ENCODE results near the gene BOLL. TPM values are rescaled to one million over a fixed set of nuclear protein-coding genes. Genes with fewer than 3 reads are reported as not detected.

BOLL gene
- total RNA-seq, 4 donors from 2014 or later: not detected

DNA sequence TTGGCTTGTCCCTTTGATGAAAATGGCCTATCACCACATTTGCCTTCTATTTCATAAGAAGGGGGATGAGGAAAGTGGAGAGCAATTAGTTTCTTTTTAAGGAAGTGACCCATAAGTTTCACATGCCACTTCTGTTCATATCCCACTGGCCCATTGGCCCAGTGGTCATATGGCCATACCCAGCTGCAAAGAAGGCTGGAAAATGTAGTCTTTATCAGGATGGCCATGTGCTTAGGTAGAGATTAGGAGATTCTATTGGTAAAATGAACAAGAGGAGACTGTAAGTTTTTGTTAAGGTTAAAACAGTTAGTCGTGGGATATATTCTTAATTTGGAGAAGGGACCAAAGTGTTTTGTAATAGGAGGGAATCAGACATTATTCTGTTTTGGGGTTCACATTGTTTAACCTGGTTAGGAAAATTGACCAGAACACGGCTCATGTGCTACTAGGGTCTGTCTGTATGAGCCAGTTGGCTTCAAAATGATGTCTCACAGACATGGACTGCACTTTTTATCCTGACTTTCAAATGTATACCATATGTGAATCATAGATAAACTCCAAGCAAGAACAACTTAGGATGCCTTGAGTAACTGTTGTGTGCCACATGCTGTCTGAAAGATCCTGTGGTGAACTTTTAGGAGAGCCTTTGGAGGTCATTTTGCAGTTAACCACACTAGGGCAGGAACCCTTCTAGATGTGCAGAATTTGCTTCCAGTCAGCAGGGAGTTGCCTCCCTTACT is 36.6 kb upstream of the BOLL start:
- Histone ChIP-seq H3K27ac (no peak overlapping the region), H3K9me3 (no peaks in the 10 kb centered on the region), H3K27me3 (no peaks in the 10 kb centered on the region), H3K4me3 (no peak overlapping the region), H3K36me3 (no peaks in the 10 kb centered on the region), H3K4me1 (no peaks in the 10 kb centered on the region)
- 82 to 83% methylated on average over 2 of the region's 2 CpGs for WGBS, 2 donors
- TF ChIP-seq POLR2A (IDR thresholded peaks at IDR 0.05) (no peak), CTCF (IDR thresholded peaks at IDR 0.05) (no peak), EP300 (IDR thresholded peaks at IDR 0.05) (no peak)
- DNase-seq (ENCODE audit: low spot score in 2 of 2): no peak

DNA sequence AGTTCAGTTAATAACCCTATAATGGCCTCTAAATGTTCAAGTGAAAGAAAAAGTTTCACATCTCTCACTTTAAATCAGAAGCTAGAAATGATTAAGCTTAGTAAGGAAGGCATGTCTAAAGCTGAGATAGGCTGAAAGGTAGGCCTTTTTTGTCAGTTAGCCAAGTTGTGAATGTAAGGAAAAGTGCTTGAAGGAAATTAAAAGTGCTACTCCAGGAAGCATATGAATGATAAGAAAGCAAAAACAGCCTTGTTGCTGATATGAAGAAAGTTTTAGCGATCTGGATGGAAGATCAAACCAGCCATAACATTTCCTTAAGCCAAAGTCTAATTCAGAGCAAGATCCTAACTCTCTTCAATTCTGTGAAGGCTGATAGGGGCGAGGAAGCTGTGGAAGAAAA is 29.4 kb upstream of the BOLL start:
- Histone ChIP-seq H3K9me3 (no peaks in the 10 kb centered on the region), H3K27me3 (no peaks in the 10 kb centered on the region), H3K4me3 (no peak overlapping the region), H3K4me1 (no peaks in the 10 kb centered on the region), H3K36me3 (no peaks in the 10 kb centered on the region), H3K27ac (no peak overlapping the region)
- TF ChIP-seq EP300 (IDR thresholded peaks at IDR 0.05) (no peak), CTCF (IDR thresholded peaks at IDR 0.05) (no peak), POLR2A (IDR thresholded peaks at IDR 0.05) (no peak)
- no peak for DNase-seq (ENCODE audit: low spot score in 2 of 2)
- 79 to 88% methylated on average over 2 of the region's 2 CpGs for WGBS, 2 donors

GRCh38 chr2:197813093-197813787 is 28.1 kb upstream of the BOLL start:
- Histone ChIP-seq H3K36me3 (no peaks in the 10 kb centered on the region), H3K27ac (no peak overlapping the region), H3K4me1 (no peaks in the 10 kb centered on the region), H3K9me3 (no peaks in the 10 kb centered on the region), H3K4me3 (no peak overlapping the region), H3K27me3 (no peaks in the 10 kb centered on the region)
- 60 to 65% methylated on average over 3 of the region's 3 CpGs for WGBS, 2 donors
- TF ChIP-seq CTCF (IDR thresholded peaks at IDR 0.05): peak in 4 of 5 experiments; percentile 14 to 47 (median 28)
- TF ChIP-seq POLR2A (IDR thresholded peaks at IDR 0.05): no peak
- DNase-seq (ENCODE audit: low spot score in 2 of 2): no peak

DNA sequence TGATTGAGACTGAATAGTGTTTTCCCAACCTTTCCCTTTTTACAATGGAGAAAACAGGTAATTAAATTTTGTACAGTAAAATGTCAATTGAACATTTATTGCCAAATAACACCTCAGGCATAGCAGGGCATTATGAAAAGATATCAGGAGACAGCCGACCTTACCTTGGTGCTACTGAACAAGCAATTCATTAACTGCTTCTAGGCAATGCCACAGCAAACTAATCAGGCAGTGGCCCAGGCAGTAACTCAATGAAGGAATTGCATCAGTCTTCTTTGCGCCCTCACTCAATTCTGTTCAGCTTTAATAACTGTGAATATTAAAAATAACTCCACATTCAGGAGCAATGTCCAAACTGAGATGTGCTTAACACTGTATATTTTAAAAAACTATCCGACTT is 25.4 kb upstream of the BOLL start:
- no peaks in the 10 kb centered on the region for H3K36me3 ChIP-seq
- H3K4me1 ChIP-seq: peaks cover 0 to 16% (median 3%) of the 10 kb centered on the region in 4 donors
- no peaks in the 10 kb centered on the region for H3K27me3 ChIP-seq
- WGBS, 2 donors: 61 to 72% methylated on average over 3 of the region's 3 CpGs
- no peak overlapping the region for H3K4me3 ChIP-seq
- no peak overlapping the region for H3K27ac ChIP-seq
- DNase-seq (ENCODE audit: low spot score in 2 of 2): no peak
- TF ChIP-seq POLR2A (IDR thresholded peaks at IDR 0.05): no peak
- no peak for TF ChIP-seq EP300 (IDR thresholded peaks at IDR 0.05)
- no peak for TF ChIP-seq CTCF (IDR thresholded peaks at IDR 0.05)
- H3K9me3 ChIP-seq: no peaks in the 10 kb centered on the region

GRCh38 chr2:197810016-197810415 is 24.9 kb upstream of the BOLL start:
- Histone ChIP-seq H3K27me3 (no peaks in the 10 kb centered on the region), H3K27ac (no peak overlapping the region), H3K36me3 (no peaks in the 10 kb centered on the region), H3K4me3 (no peak overlapping the region), H3K4me1 (peaks cover 0 to 20% (median 4%) of the 10 kb centered on the region in 4 donors), H3K9me3 (no peaks in the 10 kb centered on the region)
- no peak for TF ChIP-seq POLR2A (IDR thresholded peaks at IDR 0.05)
- no peak for TF ChIP-seq CTCF (IDR thresholded peaks at IDR 0.05)
- TF ChIP-seq EP300 (IDR thresholded peaks at IDR 0.05): no peak
- no peak for DNase-seq (ENCODE audit: low spot score in 2 of 2)
- 94 to 95% methylated on average over 3 of the region's 3 CpGs for WGBS, 2 donors

Measured in tibial nerve (tissue), 4 donors.